K562 (cell line): ENCODE results near the gene MRPS6. TPM values are rescaled to one million over a fixed set of nuclear protein-coding genes. Genes with fewer than 3 reads are reported as not detected.

Source experiments
- BCOR ChIP-seq: fragments of 450-650 bp; IDR thresholded peaks from 2 replicates; pipeline ENCODE4 v1.6.1; 2016
- EP400 ChIP-seq: fragments of 450-650 bp; IDR thresholded peaks from 2 replicates; pipeline ENCODE4 v1.6.1; 2017; ENCODE audit warnings: antibody characterized with exemption, mild to moderate bottlenecking, moderate library complexity
- HDAC8 ChIP-seq: fragments of 450-650 bp; IDR thresholded peaks from 2 replicates; pipeline ENCODE4 v1.6.1; 2016; ENCODE audit warnings: mild to moderate bottlenecking, missing genetic modification characterization, moderate library complexity, missing compliant biosample characterization
- MAX ChIP-seq: sonication (generic); formaldehyde crosslinking; IDR thresholded peaks from 2 replicates; pipeline ENCODE4 v1.9.0; 2022; ENCODE audit warnings: mild to moderate bottlenecking, missing genetic modification reagents
- MAZ ChIP-seq, 2 experiments: fragments of 450-650 bp in 1 of 2; sonication (generic) in 1 of 2; formaldehyde crosslinking; IDR thresholded peaks in 1 of 2; conservative IDR thresholded peaks in 1 of 2; 2 replicates each; pipeline versions ENCODE4 v1.4.0 to v1.5.0; 2020; ENCODE audit warnings: mild to moderate bottlenecking in 1 of 2, missing genetic modification reagents in 1 of 2
- MIER1 ChIP-seq: fragments of 450-650 bp; IDR thresholded peaks from 2 replicates; pipeline ENCODE4 v1.6.1; 2016; ENCODE audit warnings: antibody characterized with exemption, mild to moderate bottlenecking, low read depth
- NR4A1 ChIP-seq, 2 experiments: fragments of 250-450 bp in 1 of 2; fragments of 450-650 bp in 1 of 2; sonication (Bioruptor Pico) in 1 of 2; IDR thresholded peaks; 2 replicates each; pipeline versions ENCODE4 v1.4.0 to v1.6.1; 2016 to 2020; ENCODE audit warnings: mild to moderate bottlenecking in 2 of 2, missing compliant biosample characterization in 1 of 2, missing genetic modification characterization in 1 of 2, moderate library complexity in 1 of 2
- POLR2A ChIP-seq: fragments of 450-650 bp; conservative IDR thresholded peaks from 2 replicates; pipeline ENCODE4 v1.6.1; 2016
- RBM25 ChIP-seq: fragments of 200-400 bp; formaldehyde crosslinking; IDR thresholded peaks from 2 replicates; pipeline ENCODE4 v1.6.1; 2018; ENCODE audit warnings: low read length, low read depth, moderate library complexity; ENCODE audit not compliant: severe bottlenecking
- U2AF1 ChIP-seq: fragments of 200-400 bp; formaldehyde crosslinking; optimal IDR thresholded peaks from 2 replicates; pipeline ENCODE3; 2017; ENCODE audit warnings: mild to moderate bottlenecking, low read depth, low read length, moderate library complexity
- polyA plus RNA-seq, 8 experiments: library from polyadenylated mRNA; depleted of rRNA in 4 of 8; stranded (reverse) in 5 of 8; unstranded in 3 of 8; fragments of >200 nt; fragmentation: Nextera tagmentation in 2 of 8; fragmentation: Illumina TruSeq in 1 of 8; extraction: Ambion mirVana in 2 of 8; extraction: Trizol in 1 of 8; gene quantifications; 2 replicates each; pipeline versions ENCODE4 v1.2.1 to v1.2.3, GENCODE V29; 2011 to 2014; ENCODE audit warnings: inconsistent platforms in 1 of 8, missing spikeins in 1 of 8
- total RNA-seq, 7 experiments: library from RNA; depleted of rRNA in 6 of 7; stranded (reverse); fragments of >200 nt in 6 of 7; fragmentation: Illumina TruSeq in 2 of 7; extraction: Trizol in 2 of 7; gene quantifications; 2 replicates each; pipeline versions ENCODE4 v1.2.1 to v1.2.3, GENCODE V29; 2011 to 2021; ENCODE audit warnings: low replicate concordance in 1 of 7

MRPS6 gene
- total and polyA plus RNA-seq, 9 of the 15 experiments (the other 6 are each of a cell fraction or from before 2014, with no cell fraction given), result 26.1 to 72.0 (median 39.3) TPM

DNA sequence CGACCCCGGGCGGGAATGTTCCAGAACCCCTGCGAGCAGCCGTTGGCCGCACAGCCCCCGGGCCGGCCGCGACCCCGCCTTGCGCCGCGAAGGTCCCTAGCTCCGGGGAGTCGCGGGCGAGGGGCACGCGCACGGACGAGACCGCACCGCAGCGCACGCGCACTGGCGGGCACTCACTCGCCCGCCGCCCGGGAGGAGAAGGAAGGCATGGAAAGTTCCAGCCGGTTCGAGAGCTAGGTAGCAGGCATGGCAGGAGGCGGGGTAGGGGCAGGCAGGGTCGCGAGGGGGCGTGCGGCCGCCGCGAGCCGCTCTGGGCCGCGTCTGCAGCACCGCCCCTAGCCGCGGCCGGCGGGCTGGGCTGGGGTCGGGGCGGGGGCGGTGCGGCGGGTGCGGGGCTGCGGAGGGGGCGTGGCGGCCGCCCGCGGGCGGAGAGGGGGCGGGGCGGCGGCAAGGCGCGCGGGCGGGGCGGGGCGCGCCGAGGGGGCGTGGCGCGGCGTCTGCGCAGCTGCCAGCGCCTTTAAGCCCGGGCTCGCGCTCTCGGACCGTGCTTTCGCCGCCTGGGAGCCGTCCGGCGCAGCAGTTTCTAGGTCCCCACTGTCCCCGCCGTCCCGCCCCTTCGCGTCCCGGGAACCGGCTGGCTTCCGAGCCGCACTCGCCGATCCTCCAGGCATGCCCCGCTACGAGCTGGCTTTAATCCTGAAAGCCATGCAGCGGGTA is at the start of gene MRPS6, which contains the start of gene SLC5A3 (continued):
- TF ChIP-seq MAZ (CRISPR knock-in tag; conservative IDR thresholded peaks at IDR 0.05 in 1 of 2, IDR thresholded peaks at IDR 0.05 in 1 of 2) (peak in 1 of 2 experiments; percentile 74; a peak in 2 of 4 replicates), MAX (CRISPR knock-in tag) (peak; percentile 83), BCOR (no peak), RBM25 (peak; percentile 88), HDAC8 (peak; percentile 66; the same call in 1 of the 2 replicates), EP400 (peak; percentile 56; the same call in 1 of the 2 replicates), MIER1 (peak; percentile 99), NR4A1 (CRISPR knock-in tag; IDR thresholded peaks at IDR 0.05) (0 out of 2 replicates have a peak, but pooled peaks have one; percentile 31), NR4A1 (tag; IDR thresholded peaks at IDR 0.05) (0 out of 2 replicates have a peak, but pooled peaks have one; percentile 72), POLR2A (peak; percentile 87), U2AF1 (peak; percentile 14)
- TF ChIP-seq, all 486 proteins: peak for 105
